ENCODE measurements around the gene PUM1. TPM values are rescaled to one million over a fixed set of nuclear protein-coding genes. Genes with fewer than 3 reads are reported as not detected.
A peak's percentile ranks its signal among the peaks of the same experiment; 100 is the strongest.
"Not testable (repeated sequence)": the region's sequence is repeated elsewhere in the genome, so short reads cannot be mapped to it uniquely, and the experiment has no call there.

PUM1 gene
- total RNA-seq, 1 donor from 2014 or later, result 71.1 TPM

DNA sequence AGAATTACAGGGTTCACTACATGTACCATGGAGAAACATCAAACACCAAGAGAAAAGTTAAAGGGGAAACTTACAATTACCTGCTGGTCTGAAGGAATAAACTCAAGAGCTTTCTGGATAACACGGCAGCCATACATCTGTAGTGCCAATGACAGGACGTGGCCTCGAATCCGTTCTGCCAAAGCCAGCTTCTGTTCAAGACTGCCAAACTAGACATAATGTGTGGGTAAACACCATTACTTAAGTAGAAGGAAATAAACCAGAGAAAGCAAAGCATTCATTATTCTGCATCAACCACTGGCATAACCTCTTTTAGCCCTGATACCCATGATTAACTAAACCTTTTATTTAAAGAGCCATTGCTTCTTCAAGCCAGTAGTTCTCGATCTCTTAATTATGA, 115.5 kb downstream of the PUM1 start:
- ATAC-seq (no peak), DNase-seq (ENCODE audit: missing footprints) (no peak)
- intact Hi-C loops (cut with DNase I), result no loop called here

DNA sequence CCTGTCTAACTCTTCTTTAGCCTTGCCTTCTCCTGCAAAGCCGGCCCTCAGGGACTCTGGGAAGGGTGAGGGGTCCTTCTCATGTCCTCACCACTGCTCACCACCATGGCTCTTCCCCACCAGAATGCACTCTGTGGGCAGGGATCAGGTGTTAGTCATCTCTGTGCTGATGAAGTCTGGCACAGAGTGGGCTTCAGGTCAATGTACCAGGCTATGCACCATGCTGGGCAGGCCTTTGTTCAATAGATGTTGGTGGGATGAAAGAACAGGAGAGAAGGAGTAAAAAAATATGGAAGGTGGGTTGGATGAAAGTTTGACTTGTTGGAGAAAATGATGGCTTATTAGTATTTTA, 116.1 kb downstream of the PUM1 start:
- intact Hi-C loops (cut with DNase I); DNase-seq (ENCODE audit: missing footprints); ATAC-seq: not testable (repeated sequence)

DNA sequence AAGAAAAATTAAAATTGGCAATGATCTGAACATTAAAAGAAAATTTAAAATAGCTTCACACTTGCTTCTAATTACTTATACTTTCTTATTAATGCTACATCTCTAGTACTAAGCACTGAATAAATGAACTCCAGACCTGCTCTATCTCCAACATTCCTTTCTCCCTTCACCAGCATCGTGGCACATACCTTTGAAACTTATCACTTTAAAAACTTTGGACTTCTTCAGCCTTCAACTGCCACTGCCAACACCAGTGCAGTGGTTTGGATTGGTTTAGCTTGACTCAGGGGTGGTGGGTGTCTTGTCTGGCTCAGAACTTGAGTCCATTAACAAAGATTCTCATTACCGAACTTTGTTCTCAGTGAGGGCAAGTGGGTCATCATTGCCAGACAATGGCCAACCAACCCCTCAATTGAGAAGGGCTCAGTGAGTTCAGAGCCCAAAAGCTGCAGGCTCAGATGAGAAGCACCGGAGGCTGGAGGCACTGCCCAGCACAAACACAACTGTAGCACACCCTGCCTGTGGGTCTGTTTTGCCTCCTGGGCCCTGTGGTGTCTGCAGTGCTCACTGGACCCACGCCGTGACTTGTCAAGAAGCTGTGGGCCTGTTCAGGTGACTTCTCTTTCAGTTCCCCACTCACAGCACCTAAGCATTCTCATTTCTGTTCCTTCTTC, 116.6 kb downstream of the PUM1 start:
- intact Hi-C loops (cut with DNase I); ATAC-seq; DNase-seq (ENCODE audit: missing footprints): not testable (repeated sequence)

DNA sequence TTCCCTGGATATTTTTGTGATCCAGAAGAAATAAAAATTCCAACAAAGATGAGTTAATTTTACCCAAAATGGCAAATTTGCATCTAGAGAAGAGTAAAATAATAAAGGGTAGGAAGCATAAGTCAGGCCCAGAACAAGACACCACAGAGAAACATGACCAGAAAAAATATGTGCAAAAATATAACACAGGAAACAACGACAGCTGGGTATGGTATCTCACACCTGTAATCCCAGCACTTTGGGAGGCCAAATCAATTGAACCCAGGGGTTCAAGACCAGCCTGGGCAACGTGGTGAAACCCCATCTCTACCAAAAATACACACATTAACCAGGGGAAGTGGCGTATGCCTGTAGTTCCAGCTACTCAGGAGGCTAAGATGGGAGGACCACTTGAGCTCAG, 117.2 kb downstream of the PUM1 start:
- ATAC-seq, result no peak
- DNase-seq (ENCODE audit: missing footprints), result no peak
- intact Hi-C loops (cut with DNase I), result no loop called here

DNA sequence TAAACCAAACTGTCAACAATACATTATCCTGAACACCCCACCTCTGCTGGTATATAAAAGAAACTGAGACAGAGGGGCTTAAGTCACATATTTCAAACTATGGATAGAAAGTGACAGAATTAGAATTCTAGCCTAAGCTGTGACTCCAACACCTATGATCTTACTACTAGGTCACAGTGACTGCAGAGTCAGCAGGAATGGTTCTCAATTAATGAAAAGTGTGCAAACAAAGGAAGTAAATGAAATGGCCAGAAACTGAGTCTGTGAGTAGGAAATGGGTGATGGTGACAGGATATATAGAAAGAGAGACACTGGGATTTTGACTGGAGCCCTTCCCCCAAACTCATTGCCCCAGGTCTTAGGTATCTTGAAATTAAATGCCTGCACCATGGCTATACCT, 118.3 kb downstream of the PUM1 start:
- ATAC-seq, result no peak

DNA sequence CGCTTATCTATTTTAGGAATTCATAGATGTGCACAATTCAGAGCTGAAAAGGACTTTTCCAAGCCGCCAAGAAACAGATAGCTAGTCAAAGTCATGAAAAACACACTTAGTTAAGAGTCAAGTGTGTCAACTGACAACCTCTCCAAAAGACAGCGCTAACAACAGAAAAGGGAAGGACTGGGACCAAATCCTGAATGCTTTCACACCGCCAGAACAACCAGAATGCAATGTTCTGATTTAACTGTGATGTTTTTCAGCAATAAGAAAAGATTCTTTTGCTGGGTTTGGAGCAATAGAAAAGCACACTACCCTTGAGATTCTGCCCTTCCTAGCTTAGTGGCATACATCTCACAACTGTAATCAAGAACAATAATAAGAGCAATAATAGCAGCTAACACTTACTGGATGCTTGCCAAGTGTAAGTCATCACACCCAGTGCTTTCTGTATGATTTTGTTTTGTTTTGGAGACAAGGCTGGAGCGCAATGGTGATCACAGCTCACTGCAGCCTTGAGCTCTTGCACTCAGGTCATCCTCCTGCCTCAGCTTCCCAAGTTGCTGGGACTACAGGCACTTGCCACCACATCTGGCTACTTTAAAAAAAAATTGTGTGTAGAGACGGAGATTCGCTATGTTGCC, 123.1 kb downstream of the PUM1 start:
- DNase-seq (ENCODE audit: missing footprints) (no peak), ATAC-seq (no peak)
- intact Hi-C loops (cut with DNase I), result no loop called here

More for the DNA sequence above, 118.3 kb downstream of the PUM1 start:
- no peak for DNase-seq (ENCODE audit: missing footprints)
- intact Hi-C loops (cut with DNase I), result no loop called here

DNA sequence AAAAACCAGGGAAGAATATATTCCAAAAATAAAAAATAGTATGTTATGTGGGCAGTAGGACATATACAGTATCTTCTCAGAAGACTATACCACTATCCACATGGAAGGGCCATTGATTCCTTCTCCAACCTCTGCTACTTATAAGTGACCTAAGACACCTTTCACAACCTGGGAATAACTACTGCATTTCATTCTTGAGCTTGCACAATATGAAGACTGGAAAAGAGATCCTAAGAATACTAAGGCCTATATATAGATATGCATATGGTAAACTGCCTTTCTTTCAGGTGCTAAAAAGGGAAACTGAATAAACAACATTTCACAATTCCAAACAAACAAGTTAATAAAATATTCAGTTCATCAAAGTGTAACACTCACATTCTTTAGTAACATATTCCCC, 125.0 kb downstream of the PUM1 start:
- DNase-seq (ENCODE audit: missing footprints) (no peak), ATAC-seq (no peak)
- intact Hi-C loops (cut with DNase I), result no loop called here

DNA sequence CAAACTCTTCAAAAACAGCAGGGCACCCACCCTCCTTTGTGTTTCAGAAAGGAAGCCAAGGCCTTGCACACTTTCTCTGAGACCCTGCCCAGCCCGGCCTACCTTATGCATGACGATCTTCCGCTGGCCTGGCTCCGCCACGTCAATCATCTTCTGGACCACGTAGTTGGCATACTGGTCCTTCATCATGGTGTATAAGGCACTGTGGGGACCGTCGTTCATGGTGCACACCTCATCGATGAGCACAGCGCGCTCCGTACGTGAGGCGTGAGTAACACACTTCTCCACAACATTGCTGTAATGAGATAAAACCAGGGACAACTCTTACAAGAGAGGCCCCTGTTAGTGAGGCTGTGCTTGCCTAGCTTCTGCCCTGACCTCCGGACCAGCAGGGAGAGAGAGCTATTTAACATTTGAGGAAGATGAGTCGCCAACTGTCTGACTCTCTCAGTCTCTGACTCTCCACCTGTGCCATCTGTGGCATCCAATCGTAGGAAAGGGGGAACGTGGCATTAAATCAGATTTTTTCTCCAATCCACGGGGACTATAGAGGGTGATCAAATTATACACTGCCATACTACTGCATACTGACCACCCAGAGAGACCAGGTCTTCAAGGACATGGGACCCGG, 128.9 kb downstream of the PUM1 start:
- intact Hi-C loops (cut with DNase I), result no loop called here
- DNase-seq (ENCODE audit: missing footprints), result no peak
- no peak for ATAC-seq

DNA sequence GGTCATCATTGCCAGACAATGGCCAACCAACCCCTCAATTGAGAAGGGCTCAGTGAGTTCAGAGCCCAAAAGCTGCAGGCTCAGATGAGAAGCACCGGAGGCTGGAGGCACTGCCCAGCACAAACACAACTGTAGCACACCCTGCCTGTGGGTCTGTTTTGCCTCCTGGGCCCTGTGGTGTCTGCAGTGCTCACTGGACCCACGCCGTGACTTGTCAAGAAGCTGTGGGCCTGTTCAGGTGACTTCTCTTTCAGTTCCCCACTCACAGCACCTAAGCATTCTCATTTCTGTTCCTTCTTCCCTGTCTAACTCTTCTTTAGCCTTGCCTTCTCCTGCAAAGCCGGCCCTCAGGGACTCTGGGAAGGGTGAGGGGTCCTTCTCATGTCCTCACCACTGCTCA, 129.8 kb downstream of the PUM1 start:
- DNase-seq (ENCODE audit: missing footprints); intact Hi-C loops (cut with DNase I); ATAC-seq: not testable (repeated sequence)

DNA sequence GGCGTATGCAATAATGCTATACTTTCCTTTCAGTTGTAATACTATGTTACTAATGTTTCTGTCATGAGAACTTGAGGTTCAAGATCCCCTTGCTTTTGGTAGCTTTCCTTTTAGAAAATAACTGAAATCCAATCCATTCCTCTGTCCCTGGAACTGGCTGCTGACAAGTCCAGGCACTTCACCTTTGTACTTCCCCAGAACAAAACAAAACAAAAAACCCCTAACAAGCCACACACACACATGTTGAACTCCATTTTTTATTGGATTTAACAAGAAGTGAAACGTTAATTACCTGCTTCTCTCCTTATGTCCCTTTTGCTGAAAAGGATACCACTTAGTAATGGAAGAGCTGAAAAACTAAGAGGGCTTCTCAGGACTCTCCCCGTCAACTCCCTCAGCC, 130.9 kb downstream of the PUM1 start:
- no peak for DNase-seq (ENCODE audit: missing footprints)
- ATAC-seq, result no peak
- intact Hi-C loops (cut with DNase I), result no loop called here

DNA sequence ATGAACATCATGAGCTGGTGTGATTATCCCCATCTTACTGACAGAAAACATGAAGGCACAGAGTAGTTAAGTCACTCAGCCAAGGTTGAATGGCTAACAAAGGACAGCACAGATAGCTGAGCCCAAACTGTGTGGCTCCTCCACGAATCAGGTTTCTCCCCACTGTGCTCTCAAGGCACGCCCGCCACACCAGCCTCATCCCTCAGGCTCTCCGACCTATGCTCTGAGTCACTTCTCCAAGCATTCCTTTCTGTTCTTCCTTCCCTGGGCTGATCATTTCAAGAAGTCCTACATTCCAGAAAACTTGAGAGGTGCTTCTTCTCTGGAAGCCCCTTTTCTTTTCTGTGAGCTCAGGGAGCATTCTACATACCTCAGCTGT, 131.7 kb downstream of the PUM1 start:
- DNase-seq (ENCODE audit: missing footprints), result no peak
- no peak for ATAC-seq
- intact Hi-C loops (cut with DNase I), result no loop called here

DNA sequence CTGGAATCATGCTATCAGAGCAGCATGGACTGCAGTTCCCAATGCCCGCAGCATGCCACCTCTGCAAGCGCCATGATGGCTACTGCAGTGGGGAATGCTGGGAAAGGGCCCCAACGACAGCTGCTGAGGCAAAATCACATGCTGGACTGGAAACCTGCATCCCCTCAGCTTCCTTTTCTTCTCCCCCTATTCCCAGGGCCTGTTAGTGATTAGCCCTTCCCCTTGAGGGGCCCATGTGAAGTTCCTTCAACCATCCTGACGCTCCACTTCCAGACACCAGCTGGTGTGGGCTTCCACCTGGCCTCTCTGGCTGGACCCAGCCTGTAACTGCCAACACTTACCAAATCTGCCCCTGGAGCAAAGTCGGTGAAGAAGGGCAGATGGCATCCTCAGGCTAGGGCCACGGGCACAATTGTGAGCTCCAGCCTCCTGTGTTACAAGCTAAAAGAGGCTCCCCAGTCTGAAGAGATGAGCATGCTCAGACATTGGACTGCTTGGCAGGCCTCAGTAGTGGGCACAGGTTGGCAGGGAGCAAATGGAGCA, 134.8 kb downstream of the PUM1 start:
- ATAC-seq (no peak), DNase-seq (ENCODE audit: missing footprints) (no peak)
- intact Hi-C loops (cut with DNase I), result no loop called here

DNA sequence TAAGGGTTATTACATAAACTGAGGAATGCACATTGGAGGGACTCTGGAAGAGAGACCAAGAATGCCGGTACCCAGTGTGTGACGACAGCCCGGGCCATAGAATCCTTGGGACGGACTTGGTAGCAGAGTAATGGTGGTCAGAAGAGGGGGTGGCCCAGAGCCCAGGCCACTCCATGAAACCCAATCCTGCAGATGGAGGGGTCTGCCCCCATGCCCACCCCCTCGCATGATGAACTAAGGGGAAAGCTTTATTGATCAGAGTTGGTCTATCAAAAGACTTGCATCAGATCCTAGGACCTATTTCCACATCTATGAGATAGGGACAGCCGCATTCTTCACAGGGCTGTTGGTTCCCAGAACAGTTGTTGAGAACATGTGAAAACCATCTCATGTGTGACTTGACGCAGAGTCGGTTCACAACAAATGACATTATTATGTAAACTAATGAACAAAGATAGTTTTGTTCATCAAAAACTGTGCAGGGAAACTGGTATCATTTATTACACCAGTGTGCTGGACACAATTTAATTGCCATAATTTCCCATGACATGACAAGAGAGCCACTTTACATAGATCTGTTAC, 135.5 kb downstream of the PUM1 start:
- ATAC-seq, result peak; percentile 21
- DNase-seq (ENCODE audit: missing footprints), result no peak
- intact Hi-C loops (cut with DNase I), result loop anchor here (2.0 kb wide), 1 partner anchor 133 kb away; no protein-coding TSS in a partner anchor

DNA sequence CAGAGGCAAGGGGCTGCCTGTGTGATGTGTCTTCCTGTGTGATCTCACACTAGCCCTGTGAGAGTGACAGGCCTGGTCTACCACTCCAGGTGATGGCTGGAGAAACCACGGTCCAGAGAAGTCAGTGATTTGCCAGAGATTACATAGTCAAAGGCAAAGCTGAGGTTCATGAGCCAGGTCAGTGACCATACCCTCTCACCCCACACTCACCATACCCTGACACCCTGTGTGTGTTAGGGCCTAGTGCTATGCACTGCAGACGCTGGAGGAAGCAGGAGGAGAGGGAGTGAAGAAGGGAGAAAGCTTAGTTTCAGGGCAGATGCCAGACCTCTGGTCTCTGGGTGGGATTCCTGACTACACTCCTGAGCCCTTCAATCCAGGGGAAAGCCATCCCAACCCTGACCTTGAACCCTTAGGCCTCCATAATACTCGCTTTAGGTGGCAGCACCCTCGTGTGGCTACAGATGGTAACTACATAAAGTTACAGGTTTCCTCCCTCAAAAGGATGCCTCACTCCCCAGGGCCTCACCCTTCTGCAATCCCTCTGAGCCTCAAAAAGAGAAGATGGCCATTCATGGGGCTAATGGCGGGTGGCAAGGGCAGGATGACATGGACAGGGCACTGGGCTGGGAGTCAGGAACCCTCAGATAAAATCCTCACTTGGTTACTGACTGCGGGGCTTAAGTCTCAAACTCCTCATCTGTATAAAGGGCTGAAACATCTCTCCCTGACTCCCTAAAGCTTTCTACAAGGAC, 136.2 kb downstream of the PUM1 start:
- ATAC-seq, result peak; percentile 59
- intact Hi-C loops (cut with DNase I), result loop anchor here (2.0 kb wide), 1 partner anchor 133 kb away; no protein-coding TSS in a partner anchor
- DNase-seq (ENCODE audit: missing footprints), result no peak

DNA sequence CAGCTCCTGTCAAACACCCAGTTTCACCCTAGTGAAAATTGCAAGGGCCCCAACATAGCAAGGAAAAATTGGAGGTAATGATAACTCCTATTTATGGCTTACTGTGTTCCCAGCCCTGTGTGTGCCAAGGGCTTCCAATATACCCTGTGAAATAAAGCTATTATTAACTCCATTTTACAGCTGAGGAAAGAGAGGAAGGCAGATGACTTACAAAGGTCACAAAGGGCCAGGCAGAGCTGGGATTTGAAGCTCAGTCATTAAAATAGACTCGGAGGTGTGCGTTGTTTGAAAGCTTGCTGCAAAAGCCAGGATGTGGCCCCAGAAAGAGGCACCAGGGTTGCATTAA, 136.8 kb downstream of the PUM1 start:
- intact Hi-C loops (cut with DNase I), result loop anchor here (2.0 kb wide), 1 partner anchor 134 kb away; no protein-coding TSS in a partner anchor
- ATAC-seq, result no peak
- no peak for DNase-seq (ENCODE audit: missing footprints)

DNA sequence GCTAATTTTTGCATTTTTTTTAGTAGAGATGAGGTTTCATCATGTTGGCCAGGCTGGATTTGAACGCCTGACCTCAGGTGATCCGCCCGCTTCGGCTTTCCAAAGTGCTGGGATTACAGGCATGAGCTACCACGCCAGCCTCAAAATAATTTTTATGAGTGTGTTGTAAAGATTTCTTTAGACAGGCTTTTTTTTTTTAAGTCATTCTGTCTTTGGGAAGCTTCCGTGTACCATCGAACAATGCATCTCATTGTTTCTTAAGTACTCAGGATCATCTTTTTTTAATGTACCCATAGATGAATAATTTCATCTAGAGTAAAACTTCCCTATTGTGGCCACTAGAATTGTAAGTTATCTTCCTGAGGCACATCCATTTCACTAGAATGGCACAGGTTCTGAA, 137.3 kb downstream of the PUM1 start:
- no peak for ATAC-seq
- intact Hi-C loops (cut with DNase I), result loop anchor here (2.0 kb wide), 1 partner anchor 135 kb away; no protein-coding TSS in a partner anchor
- no peak for DNase-seq (ENCODE audit: missing footprints)

DNA sequence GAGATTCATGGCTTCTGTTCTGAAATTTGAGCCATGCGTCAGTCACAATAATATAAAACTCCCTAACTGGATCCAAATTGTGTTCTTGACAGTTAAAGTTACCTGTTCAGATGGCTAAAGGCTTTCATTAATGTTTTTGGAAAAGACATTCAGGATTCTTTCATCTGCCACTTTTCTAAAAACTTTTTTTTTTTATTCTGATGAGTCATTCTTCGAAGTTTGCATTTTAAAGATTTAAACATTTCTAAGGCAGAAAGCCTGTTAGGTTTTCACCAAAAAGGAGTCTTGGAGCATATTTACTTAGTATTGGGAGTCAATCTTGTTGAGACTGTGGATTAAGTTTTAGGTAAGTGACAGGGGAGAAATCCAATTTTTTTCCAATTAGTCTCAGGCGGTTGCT, 138.1 kb downstream of the PUM1 start:
- ATAC-seq, result no peak
- intact Hi-C loops (cut with DNase I), result no loop called here

DNA sequence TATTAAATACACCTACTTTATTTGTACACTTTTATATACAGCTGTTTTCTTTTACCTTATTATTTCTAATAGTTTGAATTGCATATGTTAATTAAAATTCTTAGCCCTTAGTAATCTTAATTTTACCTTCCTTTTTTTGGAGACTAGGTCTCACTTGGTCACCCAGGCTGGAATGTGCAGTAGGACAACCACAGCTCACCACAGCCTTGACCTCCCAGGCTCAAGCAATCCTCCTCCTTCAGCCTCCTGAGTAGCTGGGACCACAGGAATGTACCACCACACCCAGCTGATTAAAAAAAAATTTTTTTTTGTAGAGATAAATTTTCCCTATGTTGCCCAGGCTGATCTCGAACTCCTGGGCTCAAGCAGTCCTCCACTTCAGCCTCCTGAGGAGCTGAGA, 141.9 kb downstream of the PUM1 start:
- ATAC-seq (no peak), DNase-seq (ENCODE audit: missing footprints) (no peak)
- intact Hi-C loops (cut with DNase I), result no loop called here

More for the DNA sequence above, 138.1 kb downstream of the PUM1 start:
- no peak for DNase-seq (ENCODE audit: missing footprints)

DNA sequence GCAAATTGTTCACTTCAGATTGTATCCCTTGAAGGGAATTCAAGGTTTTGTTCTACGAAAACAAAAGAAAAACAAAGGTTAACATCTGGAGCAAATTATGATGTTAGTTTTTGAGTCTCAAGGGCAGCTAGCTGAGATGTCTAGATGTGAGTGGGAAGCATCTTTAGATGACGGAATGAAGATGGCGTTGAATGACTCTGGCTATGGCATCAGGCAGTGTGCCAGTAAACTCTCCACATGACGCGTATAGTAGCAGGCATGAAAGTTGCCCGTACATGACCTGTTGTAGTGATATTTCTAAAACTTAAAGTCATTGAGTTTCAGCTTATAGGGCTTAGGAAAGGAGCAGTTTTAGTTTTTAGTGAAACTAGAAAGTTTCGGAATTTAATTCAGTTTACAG, 144.7 kb downstream of the PUM1 start:
- ATAC-seq, result no peak
- intact Hi-C loops (cut with DNase I), result no loop called here
- no peak for DNase-seq (ENCODE audit: missing footprints)
